RWPE2 (cell line): Measurements from ENCODE around the gene RAB20.
"Not testable (repeated sequence)": the region's sequence is repeated elsewhere in the genome, so short reads cannot be mapped to it uniquely, and the experiment has no call there.

Source experiments
- ATAC-seq: fragments of 200-7000 bp; cut with Tn5 transposase; 3 replicates; pipeline ENCODE4 v1.9.1; 2021; ENCODE audit warnings: low read depth
- DNase-seq: peaks from one replicate; pipeline ENCODE4 v3.0.0-alpha.2; 2020; ENCODE audit warnings: low spot score
- H3K27ac ChIP-seq: fragments of 450-650 bp; 2 replicates; pipeline ENCODE4 v1.5.1; 2017; ENCODE audit warnings: mild to moderate bottlenecking; ENCODE audit not compliant: poor library complexity, severe bottlenecking
- H3K27me3 ChIP-seq: fragments of 250-450 bp; sonication (Bioruptor Pico); 2 replicates; pipeline ENCODE4 v1.5.1; 2021; ENCODE audit warnings: mild to moderate bottlenecking, moderate library complexity; ENCODE audit not compliant: insufficient read depth, poor library complexity, severe bottlenecking
- H3K36me3 ChIP-seq: fragments of 250-450 bp; sonication (Bioruptor Pico); 2 replicates; pipeline ENCODE4 v1.5.1; 2020; ENCODE audit warnings: low read depth, mild to moderate bottlenecking, moderate library complexity
- H3K4me1 ChIP-seq: fragments of 250-450 bp; sonication (Bioruptor Pico); 2 replicates; pipeline ENCODE4 v1.5.1; 2021; ENCODE audit warnings: mild to moderate bottlenecking, moderate library complexity; ENCODE audit not compliant: insufficient read depth, poor library complexity, severe bottlenecking
- H3K4me3 ChIP-seq: fragments of 250-450 bp; sonication (Bioruptor Pico); 2 replicates; pipeline ENCODE4 v1.5.1; 2021; ENCODE audit warnings: mild to moderate bottlenecking, moderate library complexity; ENCODE audit not compliant: severe bottlenecking
- H3K9me3 ChIP-seq: fragments of 250-450 bp; sonication (Bioruptor Pico); 2 replicates; pipeline ENCODE4 v1.5.1; 2021; ENCODE audit warnings: mild to moderate bottlenecking, moderate library complexity; ENCODE audit not compliant: severe bottlenecking
- TF ChIP-seq, protein P1 (sequence below): fragments of 450-650 bp; IDR thresholded peaks from one replicate; pipeline ENCODE4 v1.5.1; 2017; ENCODE audit warnings: mild to moderate bottlenecking, moderate library complexity; ENCODE audit not compliant: poor library complexity, severe bottlenecking

The RAB20 gene, protein sequence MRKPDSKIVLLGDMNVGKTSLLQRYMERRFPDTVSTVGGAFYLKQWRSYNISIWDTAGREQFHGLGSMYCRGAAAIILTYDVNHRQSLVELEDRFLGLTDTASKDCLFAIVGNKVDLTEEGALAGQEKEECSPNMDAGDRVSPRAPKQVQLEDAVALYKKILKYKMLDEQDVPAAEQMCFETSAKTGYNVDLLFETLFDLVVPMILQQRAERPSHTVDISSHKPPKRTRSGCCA

DNA sequence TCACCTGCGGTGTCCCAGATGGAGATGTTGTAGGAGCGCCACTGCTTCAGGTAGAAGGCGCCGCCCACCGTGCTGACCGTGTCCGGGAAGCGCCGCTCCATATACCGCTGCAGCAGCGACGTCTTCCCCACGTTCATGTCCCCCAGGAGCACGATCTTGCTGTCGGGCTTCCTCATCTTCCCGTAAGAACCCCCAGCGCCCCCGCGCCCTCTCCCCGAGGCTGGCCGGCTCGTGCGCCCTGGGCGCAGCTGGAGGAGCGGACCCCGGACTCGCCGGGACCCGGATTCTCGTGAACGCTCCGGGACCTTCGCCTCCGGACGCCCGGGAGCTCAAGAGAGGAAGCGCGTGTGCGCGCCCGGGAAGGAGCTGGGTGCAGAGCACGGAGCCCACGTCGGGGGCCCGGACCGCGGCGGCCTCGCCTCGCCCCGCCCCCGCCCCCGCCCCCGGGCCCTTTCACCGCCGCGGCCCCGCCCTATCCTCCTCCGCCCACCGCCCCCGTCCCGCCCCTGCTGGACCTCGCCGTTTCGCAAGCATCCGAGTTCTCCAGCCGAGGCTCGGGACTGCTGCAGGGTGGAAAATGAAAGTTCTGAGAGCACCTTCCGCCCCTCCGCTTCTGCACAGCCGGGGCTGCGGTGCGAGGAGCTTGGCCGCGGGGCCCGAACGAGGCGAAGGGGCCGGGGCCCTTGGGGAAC lies at the start of gene RAB20:
RAB20 (minus strand) TSS at position 379 of the 692 bp plus-strand sequence; CDS start at position 176, 203 bp downstream.
- ATAC-seq = peak; percentile 64
- Histone ChIP-seq H3K36me3 (no peaks in the 10 kb centered on the region; the same call in 1 of the 2 replicates), H3K27me3 (no peaks in the 10 kb centered on the region), H3K4me3 (peak within 1 kb of the TSS; percentile 85), H3K9me3 (no peaks in the 10 kb centered on the region), H3K27ac (peak within 1 kb of the TSS; percentile 70), H3K4me1 (peaks cover 7% of the 10 kb centered on the region)
- DNase-seq = peak; percentile 83
- TF ChIP-seq, protein P1, sequence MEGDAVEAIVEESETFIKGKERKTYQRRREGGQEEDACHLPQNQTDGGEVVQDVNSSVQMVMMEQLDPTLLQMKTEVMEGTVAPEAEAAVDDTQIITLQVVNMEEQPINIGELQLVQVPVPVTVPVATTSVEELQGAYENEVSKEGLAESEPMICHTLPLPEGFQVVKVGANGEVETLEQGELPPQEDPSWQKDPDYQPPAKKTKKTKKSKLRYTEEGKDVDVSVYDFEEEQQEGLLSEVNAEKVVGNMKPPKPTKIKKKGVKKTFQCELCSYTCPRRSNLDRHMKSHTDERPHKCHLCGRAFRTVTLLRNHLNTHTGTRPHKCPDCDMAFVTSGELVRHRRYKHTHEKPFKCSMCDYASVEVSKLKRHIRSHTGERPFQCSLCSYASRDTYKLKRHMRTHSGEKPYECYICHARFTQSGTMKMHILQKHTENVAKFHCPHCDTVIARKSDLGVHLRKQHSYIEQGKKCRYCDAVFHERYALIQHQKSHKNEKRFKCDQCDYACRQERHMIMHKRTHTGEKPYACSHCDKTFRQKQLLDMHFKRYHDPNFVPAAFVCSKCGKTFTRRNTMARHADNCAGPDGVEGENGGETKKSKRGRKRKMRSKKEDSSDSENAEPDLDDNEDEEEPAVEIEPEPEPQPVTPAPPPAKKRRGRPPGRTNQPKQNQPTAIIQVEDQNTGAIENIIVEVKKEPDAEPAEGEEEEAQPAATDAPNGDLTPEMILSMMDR = no peak

DNA sequence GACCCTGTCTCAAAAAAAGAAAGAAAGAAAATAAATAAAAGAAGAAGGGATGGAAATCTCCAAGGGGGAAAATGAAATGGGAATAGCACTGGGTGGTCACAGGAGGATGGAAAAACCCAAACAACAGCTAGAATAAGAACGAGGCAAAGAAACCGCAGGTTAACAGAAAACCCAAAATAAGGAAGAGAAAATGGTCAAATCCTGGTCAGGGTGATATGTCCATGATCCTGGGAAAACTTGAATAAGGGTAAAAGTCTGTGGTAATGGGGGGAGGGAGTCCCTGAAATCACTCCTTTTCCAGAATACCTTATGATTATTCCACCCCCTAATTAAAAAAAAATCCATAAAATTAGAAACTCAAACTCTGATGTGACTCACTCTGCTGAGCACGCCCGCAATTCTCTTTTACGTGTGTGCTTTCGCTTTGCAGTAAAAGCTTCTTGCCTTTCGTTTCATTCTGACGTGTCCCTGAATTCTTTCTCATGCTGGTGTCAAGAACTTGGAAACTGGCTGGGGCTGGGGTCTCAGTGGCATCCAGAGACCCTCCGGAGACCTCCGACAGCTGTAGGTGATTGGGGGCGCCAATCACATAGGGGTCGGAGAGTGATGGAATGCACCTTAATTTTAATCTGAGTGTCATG lies 49.6 kb upstream of the RAB20 start:
- Histone ChIP-seq H3K27ac (no peak overlapping the region), H3K9me3 (no peaks in the 10 kb centered on the region), H3K36me3 (no peaks in the 10 kb centered on the region), H3K27me3 (no peaks in the 10 kb centered on the region), H3K4me3 (no peak overlapping the region), H3K4me1 (peaks cover 2% of the 10 kb centered on the region)
- DNase-seq (no peak), ATAC-seq (no peak)
- TF ChIP-seq, protein P1 = no peak

DNA sequence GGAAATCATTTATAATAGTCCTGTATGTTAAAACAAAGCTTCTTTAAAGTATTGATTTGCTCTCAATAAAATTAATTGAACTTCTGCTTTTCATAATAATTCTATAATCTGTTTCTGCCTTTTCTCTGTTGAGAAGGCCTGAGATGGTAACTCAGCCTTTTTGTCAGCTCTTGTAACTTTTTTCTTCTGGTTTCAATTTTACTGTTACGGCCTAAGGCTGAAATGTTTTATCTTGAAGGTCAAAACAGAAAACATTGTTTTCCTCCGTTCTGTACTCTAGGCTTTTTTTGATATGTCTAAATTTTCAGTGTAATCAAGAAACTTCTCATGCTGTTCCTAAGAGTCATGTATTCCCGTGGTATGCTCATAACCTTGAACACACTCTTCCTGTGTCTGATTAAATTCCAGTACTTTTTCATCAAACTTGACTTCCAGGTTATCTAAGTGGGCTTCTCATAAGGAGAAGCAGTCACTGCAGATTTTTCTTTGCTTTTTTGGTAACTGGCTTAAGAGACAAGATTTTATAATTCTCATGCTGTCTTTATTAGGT lies 46.2 kb upstream of the RAB20 start:
- Histone ChIP-seq H3K4me1 (peaks cover 2% of the 10 kb centered on the region), H3K27me3 (no peaks in the 10 kb centered on the region), H3K4me3 (no peak overlapping the region), H3K9me3 (no peaks in the 10 kb centered on the region), H3K27ac (no peak overlapping the region), H3K36me3 (no peaks in the 10 kb centered on the region)
- TF ChIP-seq, protein P1 = no peak
- DNase-seq = no peak
- no peak for ATAC-seq

DNA sequence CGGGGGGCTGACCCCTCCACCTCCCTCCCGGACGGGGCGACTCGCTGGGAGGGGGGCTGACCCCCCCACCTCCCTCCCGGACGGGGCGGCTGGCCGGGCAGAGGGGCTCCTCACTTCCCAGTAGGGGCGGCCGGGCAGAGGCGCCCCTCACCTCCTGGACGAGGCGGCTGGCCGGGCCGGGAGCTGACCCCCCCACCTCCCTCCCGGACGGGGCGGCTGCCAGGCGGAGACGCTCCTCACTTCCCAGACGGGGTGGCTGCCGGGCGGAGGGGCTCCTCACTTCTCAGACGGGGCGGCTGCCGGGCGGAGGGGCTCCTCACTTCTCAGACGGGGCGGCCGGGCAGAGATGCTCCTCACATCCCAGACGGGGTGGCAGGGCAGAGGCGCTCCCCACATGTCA lies 44.8 kb upstream of the RAB20 start:
- H3K27ac ChIP-seq, H3K4me1 ChIP-seq, H3K9me3 ChIP-seq, H3K36me3 ChIP-seq, H3K4me3 ChIP-seq, H3K27me3 ChIP-seq, ATAC-seq, DNase-seq: not testable (repeated sequence)

DNA sequence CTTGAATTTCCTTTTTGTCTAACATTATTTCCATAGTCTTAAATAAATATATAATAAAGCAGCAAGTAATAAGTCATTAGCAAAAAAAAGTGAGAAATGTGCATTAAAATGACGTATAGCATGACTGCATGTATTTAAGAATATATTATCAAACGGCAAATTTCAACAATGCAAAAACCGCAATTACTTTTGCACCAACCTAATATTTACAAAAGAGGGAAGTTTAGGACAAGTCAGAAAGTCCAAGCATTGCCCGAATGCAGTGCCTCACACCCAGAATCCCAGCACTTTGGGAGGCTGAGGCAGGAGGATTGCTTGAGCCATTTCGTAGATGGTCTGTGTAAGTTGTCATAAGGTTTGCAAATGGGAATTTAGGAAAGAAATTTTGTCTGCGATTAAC lies 43.6 kb upstream of the RAB20 start:
- Histone ChIP-seq H3K27me3 (no peaks in the 10 kb centered on the region), H3K27ac (no peak overlapping the region), H3K36me3 (no peaks in the 10 kb centered on the region), H3K4me1 (peaks cover 1% of the 10 kb centered on the region), H3K4me3 (no peak overlapping the region), H3K9me3 (no peaks in the 10 kb centered on the region)
- TF ChIP-seq, protein P1 = no peak
- DNase-seq (no peak), ATAC-seq (no peak)
